HEK293 (cell line): Measurements from ENCODE around the gene IMMP1L.
A peak's percentile ranks its signal among the peaks of the same experiment; 100 is the strongest.

Experiments
- CTCF ChIA-PET: fragments of 350-600 bp; formaldehyde crosslinking; extraction: SDS; loops from one replicate; lab custom pipeline; 2021; ENCODE audit warnings: antibody characterized with exemption; lab: Yijun Ruan, JAX
- POLR2A ChIA-PET: fragments of 300-600 bp; formaldehyde crosslinking; extraction: SDS; loops from one replicate; lab custom pipeline; 2020; ENCODE audit warnings: antibody characterized with exemption, inconsistent platforms; lab: Yijun Ruan, JAX
- H3K27ac ChIP-seq: fragments of 200-500 bp; sonication (Bioruptor generic); 2 replicates; pipeline ENCODE4 v1.5.1; 2014; ENCODE audit warnings: low read depth, low read length, control low read depth, inconsistent platforms; ENCODE audit errors: extremely low read depth
- H3K36me3 ChIP-seq, 2 experiments: fragments of 200-500 bp in 1 of 2; sonication (Bioruptor generic) in 1 of 2; 1 replicate in 1 of 2; 2 replicates in 1 of 2; pipeline ENCODE4 v1.5.1; 2014 to 2017; ENCODE audit warnings: inconsistent platforms in 2 of 2, low read length in 2 of 2; ENCODE audit not compliant: control insufficient read depth in 2 of 2, insufficient read depth in 1 of 2
- H3K4me1 ChIP-seq: fragments of 200-500 bp; sonication (Bioruptor generic); 2 replicates; pipeline ENCODE4 v1.5.1; 2014; ENCODE audit warnings: mild to moderate bottlenecking, low read length, inconsistent platforms; ENCODE audit not compliant: control insufficient read depth, insufficient read depth
- H3K4me3 ChIP-seq: 2 replicates; pipeline ENCODE4 v1.5.1; 2011; ENCODE audit warnings: low read depth, mild to moderate bottlenecking, control low read depth, low read length, moderate library complexity
- H3K9me3 ChIP-seq: fragments of 200-500 bp; sonication (Bioruptor generic); 2 replicates; pipeline ENCODE4 v1.5.1; 2014; ENCODE audit warnings: low read depth, low read length, inconsistent platforms; ENCODE audit not compliant: control insufficient read depth, insufficient read depth
- GLI4 ChIP-seq: fragments of 450-650 bp; formaldehyde crosslinking; IDR thresholded peaks from 2 replicates; pipeline ENCODE4 v1.5.1; 2016; ENCODE audit warnings: missing biosample characterization, missing genetic modification characterization
- GLIS2 ChIP-seq: fragments of 450-650 bp; formaldehyde crosslinking; IDR thresholded peaks from 2 replicates; pipeline ENCODE4 v1.5.1; 2016; ENCODE audit warnings: missing biosample characterization, missing genetic modification characterization
- REPIN1 ChIP-seq: fragments of 450-650 bp; formaldehyde crosslinking; IDR thresholded peaks from 2 replicates; pipeline ENCODE4 v1.5.1; 2017; ENCODE audit warnings: missing biosample characterization, missing genetic modification characterization, low read depth
- SP2 ChIP-seq: fragments of 450-650 bp; formaldehyde crosslinking; IDR thresholded peaks from 2 replicates; pipeline ENCODE4 v1.5.1; 2016; ENCODE audit warnings: missing biosample characterization, missing genetic modification characterization
- SP3 ChIP-seq: fragments of 450-650 bp; formaldehyde crosslinking; IDR thresholded peaks from 2 replicates; pipeline ENCODE4 v1.5.1; 2016; ENCODE audit warnings: missing biosample characterization, missing genetic modification characterization
- TRIM28 ChIP-seq: IDR thresholded peaks from 2 replicates; pipeline ENCODE4 v1.6.1; 2011; ENCODE audit warnings: low read length, control low read depth, borderline replicate concordance
- YY2 ChIP-seq: fragments of 450-650 bp; formaldehyde crosslinking; IDR thresholded peaks from 2 replicates; pipeline ENCODE4 v1.5.1; 2016; ENCODE audit warnings: missing biosample characterization, missing genetic modification characterization
- ZNF132 ChIP-seq: fragments of 450-650 bp; formaldehyde crosslinking; IDR thresholded peaks from 2 replicates; pipeline ENCODE4 v1.5.1; 2017; ENCODE audit warnings: missing biosample characterization, missing genetic modification characterization, borderline replicate concordance
- ZNF146 ChIP-seq: fragments of 450-650 bp; formaldehyde crosslinking; IDR thresholded peaks from 2 replicates; pipeline ENCODE4 v1.5.1; 2016; ENCODE audit warnings: missing biosample characterization, missing genetic modification characterization
- ZNF560 ChIP-seq: fragments of 450-650 bp; formaldehyde crosslinking; IDR thresholded peaks from 2 replicates; pipeline ENCODE4 v1.5.1; 2017; ENCODE audit warnings: missing biosample characterization, missing genetic modification characterization, borderline replicate concordance
- ZNF670 ChIP-seq: fragments of 450-650 bp; formaldehyde crosslinking; IDR thresholded peaks from 2 replicates; pipeline ENCODE4 v1.5.1; 2016; ENCODE audit warnings: missing biosample characterization, missing genetic modification characterization, low read depth
- ZSCAN23 ChIP-seq: fragments of 450-650 bp; formaldehyde crosslinking; IDR thresholded peaks from 2 replicates; pipeline ENCODE4 v1.5.1; 2016; ENCODE audit warnings: missing biosample characterization, missing genetic modification characterization
- TF ChIP-seq, protein P1 (sequence below): fragments of 450-650 bp; formaldehyde crosslinking; IDR thresholded peaks from 2 replicates; pipeline ENCODE4 v1.5.1; 2016; ENCODE audit warnings: missing biosample characterization, missing genetic modification characterization
- TF ChIP-seq, protein P2 (sequence below): fragments of 450-650 bp; formaldehyde crosslinking; IDR thresholded peaks from 2 replicates; pipeline ENCODE4 v1.5.1; 2016; ENCODE audit warnings: missing biosample characterization, missing genetic modification characterization
- TF ChIP-seq, protein P3 (sequence below): fragments of 450-650 bp; formaldehyde crosslinking; IDR thresholded peaks from 2 replicates; pipeline ENCODE4 v1.5.1; 2017; ENCODE audit warnings: missing biosample characterization, missing genetic modification characterization
- TF ChIP-seq, protein P4 (sequence below): fragments of 450-650 bp; formaldehyde crosslinking; IDR thresholded peaks from 2 replicates; pipeline ENCODE4 v1.5.1; 2016; ENCODE audit warnings: missing biosample characterization, missing genetic modification characterization
- TF ChIP-seq, protein P5 (sequence below): fragments of 450-650 bp; formaldehyde crosslinking; IDR thresholded peaks from 2 replicates; pipeline ENCODE4 v1.5.1; 2016; ENCODE audit warnings: missing biosample characterization, missing genetic modification characterization

The IMMP1L gene

DNA sequence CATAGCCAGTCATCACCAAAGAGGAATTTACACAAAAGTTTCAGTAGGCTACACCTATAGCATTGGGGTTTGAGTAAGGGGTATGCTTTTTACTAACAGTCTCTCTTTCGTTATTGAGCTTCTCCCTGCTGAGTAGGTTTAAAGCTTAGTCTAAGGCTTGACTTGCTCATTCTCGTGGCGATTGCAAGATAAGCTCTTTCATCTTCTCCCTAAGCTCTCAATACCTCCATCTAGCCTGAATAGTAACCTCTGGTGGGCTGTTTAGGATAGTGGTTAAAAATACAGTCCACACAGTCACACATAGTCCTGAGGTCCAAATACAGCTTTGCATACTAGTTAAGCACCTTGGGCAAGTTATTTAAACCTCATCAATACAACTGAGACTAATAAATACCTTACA, 65.6 kb downstream of the IMMP1L start:
- Histone ChIP-seq H3K36me3 (peaks cover 0 to 10% of the 10 kb centered on the region in 2 experiments; a peak in 1 of 3 replicates), H3K4me3 (no peak overlapping the region), H3K27ac (no peak overlapping the region), H3K9me3 (no peaks in the 10 kb centered on the region), H3K4me1 (no peaks in the 10 kb centered on the region)
- CTCF ChIA-PET = interaction anchor here (0.7 to 0.8 kb wide), 2 partner anchors 10 to 195 kb away, joined by 3 to 5 read pairs; no protein-coding TSS in a partner anchor
- TF ChIP-seq, protein P1, sequence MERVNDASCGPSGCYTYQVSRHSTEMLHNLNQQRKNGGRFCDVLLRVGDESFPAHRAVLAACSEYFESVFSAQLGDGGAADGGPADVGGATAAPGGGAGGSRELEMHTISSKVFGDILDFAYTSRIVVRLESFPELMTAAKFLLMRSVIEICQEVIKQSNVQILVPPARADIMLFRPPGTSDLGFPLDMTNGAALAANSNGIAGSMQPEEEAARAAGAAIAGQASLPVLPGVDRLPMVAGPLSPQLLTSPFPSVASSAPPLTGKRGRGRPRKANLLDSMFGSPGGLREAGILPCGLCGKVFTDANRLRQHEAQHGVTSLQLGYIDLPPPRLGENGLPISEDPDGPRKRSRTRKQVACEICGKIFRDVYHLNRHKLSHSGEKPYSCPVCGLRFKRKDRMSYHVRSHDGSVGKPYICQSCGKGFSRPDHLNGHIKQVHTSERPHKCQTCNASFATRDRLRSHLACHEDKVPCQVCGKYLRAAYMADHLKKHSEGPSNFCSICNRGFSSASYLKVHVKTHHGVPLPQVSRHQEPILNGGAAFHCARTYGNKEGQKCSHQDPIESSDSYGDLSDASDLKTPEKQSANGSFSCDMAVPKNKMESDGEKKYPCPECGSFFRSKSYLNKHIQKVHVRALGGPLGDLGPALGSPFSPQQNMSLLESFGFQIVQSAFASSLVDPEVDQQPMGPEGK = no peak
- TF ChIP-seq ZNF670 (tag by site-specific recombination) (no peak), TRIM28 (no peak), REPIN1 (tag by site-specific recombination) (no peak), YY2 (tag by site-specific recombination) (no peak), ZNF146 (tag by site-specific recombination) (no peak), GLIS2 (tag by site-specific recombination) (no peak), SP2 (no peak), ZNF132 (tag by site-specific recombination) (no peak), GLI4 (tag by site-specific recombination) (no peak)
- POLR2A ChIA-PET = no interaction called here

DNA sequence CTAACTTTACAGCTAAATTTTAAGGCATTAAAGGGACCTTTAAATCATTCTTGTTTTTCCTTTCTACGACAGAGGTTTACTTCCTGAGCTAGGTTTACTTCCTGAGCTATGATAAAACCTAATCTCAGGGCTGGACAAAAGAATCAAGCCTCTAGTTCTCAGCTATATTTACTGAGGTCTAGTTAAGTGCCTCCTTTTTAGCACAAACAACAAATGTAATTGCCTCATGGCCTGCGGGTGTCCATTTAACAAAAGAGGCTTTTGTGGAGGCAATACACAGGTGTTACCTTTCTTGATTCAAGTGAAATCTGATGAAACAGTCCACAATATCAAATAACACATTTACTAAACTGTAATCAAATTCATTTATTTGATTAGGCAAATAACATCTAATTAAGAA, 67.3 kb downstream of the IMMP1L start:
- Histone ChIP-seq H3K4me1 (no peaks in the 10 kb centered on the region), H3K9me3 (no peaks in the 10 kb centered on the region), H3K27ac (no peak overlapping the region), H3K4me3 (no peak overlapping the region), H3K36me3 (peaks cover 0 to 3% of the 10 kb centered on the region in 2 experiments; a peak in 1 of 3 replicates)
- TF ChIP-seq, protein P2, sequence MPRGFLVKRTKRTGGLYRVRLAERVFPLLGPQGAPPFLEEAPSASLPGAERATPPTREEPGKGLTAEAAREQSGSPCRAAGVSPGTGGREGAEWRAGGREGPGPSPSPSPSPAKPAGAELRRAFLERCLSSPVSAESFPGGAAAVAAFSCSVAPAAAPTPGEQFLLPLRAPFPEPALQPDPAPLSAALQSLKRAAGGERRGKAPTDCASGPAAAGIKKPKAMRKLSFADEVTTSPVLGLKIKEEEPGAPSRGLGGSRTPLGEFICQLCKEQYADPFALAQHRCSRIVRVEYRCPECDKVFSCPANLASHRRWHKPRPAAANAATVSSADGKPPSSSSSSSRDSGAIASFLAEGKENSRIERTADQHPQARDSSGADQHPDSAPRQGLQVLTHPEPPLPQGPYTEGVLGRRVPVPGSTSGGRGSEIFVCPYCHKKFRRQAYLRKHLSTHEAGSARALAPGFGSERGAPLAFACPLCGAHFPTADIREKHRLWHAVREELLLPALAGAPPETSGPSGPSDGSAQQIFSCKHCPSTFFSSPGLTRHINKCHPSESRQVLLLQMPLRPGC (tag by site-specific recombination) = no peak
- no peak for TF ChIP-seq ZNF560
- TF ChIP-seq, protein P3, sequence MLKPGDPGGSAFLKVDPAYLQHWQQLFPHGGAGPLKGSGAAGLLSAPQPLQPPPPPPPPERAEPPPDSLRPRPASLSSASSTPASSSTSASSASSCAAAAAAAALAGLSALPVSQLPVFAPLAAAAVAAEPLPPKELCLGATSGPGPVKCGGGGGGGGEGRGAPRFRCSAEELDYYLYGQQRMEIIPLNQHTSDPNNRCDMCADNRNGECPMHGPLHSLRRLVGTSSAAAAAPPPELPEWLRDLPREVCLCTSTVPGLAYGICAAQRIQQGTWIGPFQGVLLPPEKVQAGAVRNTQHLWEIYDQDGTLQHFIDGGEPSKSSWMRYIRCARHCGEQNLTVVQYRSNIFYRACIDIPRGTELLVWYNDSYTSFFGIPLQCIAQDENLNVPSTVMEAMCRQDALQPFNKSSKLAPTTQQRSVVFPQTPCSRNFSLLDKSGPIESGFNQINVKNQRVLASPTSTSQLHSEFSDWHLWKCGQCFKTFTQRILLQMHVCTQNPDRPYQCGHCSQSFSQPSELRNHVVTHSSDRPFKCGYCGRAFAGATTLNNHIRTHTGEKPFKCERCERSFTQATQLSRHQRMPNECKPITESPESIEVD (tag by site-specific recombination) = peak; percentile 53
- no peak for TF ChIP-seq ZSCAN23 (tag by site-specific recombination)
- TF ChIP-seq SP3 (tag by site-specific recombination) = no peak
- TF ChIP-seq, protein P4, sequence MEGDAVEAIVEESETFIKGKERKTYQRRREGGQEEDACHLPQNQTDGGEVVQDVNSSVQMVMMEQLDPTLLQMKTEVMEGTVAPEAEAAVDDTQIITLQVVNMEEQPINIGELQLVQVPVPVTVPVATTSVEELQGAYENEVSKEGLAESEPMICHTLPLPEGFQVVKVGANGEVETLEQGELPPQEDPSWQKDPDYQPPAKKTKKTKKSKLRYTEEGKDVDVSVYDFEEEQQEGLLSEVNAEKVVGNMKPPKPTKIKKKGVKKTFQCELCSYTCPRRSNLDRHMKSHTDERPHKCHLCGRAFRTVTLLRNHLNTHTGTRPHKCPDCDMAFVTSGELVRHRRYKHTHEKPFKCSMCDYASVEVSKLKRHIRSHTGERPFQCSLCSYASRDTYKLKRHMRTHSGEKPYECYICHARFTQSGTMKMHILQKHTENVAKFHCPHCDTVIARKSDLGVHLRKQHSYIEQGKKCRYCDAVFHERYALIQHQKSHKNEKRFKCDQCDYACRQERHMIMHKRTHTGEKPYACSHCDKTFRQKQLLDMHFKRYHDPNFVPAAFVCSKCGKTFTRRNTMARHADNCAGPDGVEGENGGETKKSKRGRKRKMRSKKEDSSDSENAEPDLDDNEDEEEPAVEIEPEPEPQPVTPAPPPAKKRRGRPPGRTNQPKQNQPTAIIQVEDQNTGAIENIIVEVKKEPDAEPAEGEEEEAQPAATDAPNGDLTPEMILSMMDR = no peak
- TF ChIP-seq, protein P5, sequence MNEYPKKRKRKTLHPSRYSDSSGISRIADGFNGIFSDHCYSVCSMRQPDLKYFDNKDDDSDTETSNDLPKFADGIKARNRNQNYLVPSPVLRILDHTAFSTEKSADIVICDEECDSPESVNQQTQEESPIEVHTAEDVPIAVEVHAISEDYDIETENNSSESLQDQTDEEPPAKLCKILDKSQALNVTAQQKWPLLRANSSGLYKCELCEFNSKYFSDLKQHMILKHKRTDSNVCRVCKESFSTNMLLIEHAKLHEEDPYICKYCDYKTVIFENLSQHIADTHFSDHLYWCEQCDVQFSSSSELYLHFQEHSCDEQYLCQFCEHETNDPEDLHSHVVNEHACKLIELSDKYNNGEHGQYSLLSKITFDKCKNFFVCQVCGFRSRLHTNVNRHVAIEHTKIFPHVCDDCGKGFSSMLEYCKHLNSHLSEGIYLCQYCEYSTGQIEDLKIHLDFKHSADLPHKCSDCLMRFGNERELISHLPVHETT (tag by site-specific recombination) = no peak
- ChIA-PET CTCF (no interaction called here), POLR2A (no interaction called here)
